Skeletal muscle tissue (tissue), 4 donors: Measurements from ENCODE around the gene ZNF575. TPM values are rescaled to one million over a fixed set of nuclear protein-coding genes. Genes with fewer than 3 reads are reported as not detected.
"Not testable (repeated sequence)": the region's sequence is repeated elsewhere in the genome, so short reads cannot be mapped to it uniquely, and the experiment has no call there.

Source experiments
- H3K27ac ChIP-seq: one replicate; pipeline ENCODE4 v1.7.0; 2013; ENCODE audit warnings: mild to moderate bottlenecking, low read depth, low read length, inconsistent platforms
- H3K27me3 ChIP-seq, 3 donors: one replicate each; pipeline ENCODE4 v1.7.0; 2013; ENCODE audit warnings: low read length in 3 of 3; ENCODE audit not compliant: control insufficient read depth in 3 of 3, insufficient read depth in 3 of 3
- H3K36me3 ChIP-seq, 3 donors: one replicate each; pipeline ENCODE4 v1.7.0; 2013; ENCODE audit warnings: low read length in 3 of 3; ENCODE audit not compliant: control insufficient read depth in 3 of 3, insufficient read depth in 3 of 3
- H3K4me1 ChIP-seq, 3 donors: one replicate each; pipeline ENCODE4 v1.7.0; 2013; ENCODE audit warnings: low read length in 3 of 3, mild to moderate bottlenecking in 3 of 3; ENCODE audit not compliant: control insufficient read depth in 3 of 3, insufficient read depth in 3 of 3
- H3K4me3 ChIP-seq, 3 donors: one replicate each; pipeline ENCODE4 v1.7.0; 2013; ENCODE audit warnings: low read length in 3 of 3
- H3K9ac ChIP-seq, 3 donors: one replicate each; pipeline ENCODE4 v1.7.0; 2013; ENCODE audit warnings: low read length in 3 of 3, mild to moderate bottlenecking in 3 of 3, moderate library complexity in 2 of 3, low read depth in 1 of 3
- H3K9me3 ChIP-seq, 3 donors: one replicate each; pipeline ENCODE4 v1.7.0; 2013; ENCODE audit warnings: low read length in 3 of 3; ENCODE audit not compliant: control insufficient read depth in 3 of 3
- total RNA-seq: library from RNA; depleted of rRNA; stranded (reverse); fragments of >200 nt; gene quantifications from one replicate; pipeline ENCODE4 v1.2.3, GENCODE V29; 2014
- donor health status: Osteomylitis.

Gene ZNF575
- total RNA-seq, 1 donor from 2014 or later: not detected

GRCh38 chr19:43507880-43508279 is 25.1 kb upstream of the ZNF575 start:
- Histone ChIP-seq H3K27me3 (no peaks in the 10 kb centered on the region), H3K9me3 (no peaks in the 10 kb centered on the region), H3K27ac (no peak overlapping the region), H3K9ac (no peak overlapping the region), H3K4me3 (no peak overlapping the region), H3K36me3 (peaks cover 10 to 19% (median 17%) of the 10 kb centered on the region in 3 donors), H3K4me1 (peaks cover 9 to 19% (median 13%) of the 10 kb centered on the region in 3 donors)

- H3K9me3 ChIP-seq: no peaks in the 10 kb centered on the region
- H3K4me3 ChIP-seq: no peak overlapping the region
- no peak overlapping the region for H3K27ac ChIP-seq
- H3K27me3 ChIP-seq: no peaks in the 10 kb centered on the region
- no peaks in the 10 kb centered on the region for H3K4me1 ChIP-seq
- no peak overlapping the region for H3K9ac ChIP-seq
- peaks cover 10 to 19% (median 17%) of the 10 kb centered on the region in 3 donors for H3K36me3 ChIP-seq
Measured at GRCh38 chr19:43510713-43511112, 22.3 kb upstream of the ZNF575 start.

GRCh38 chr19:43511324-43511723 is 21.7 kb upstream of the ZNF575 start:
- Histone ChIP-seq H3K27ac (no peak overlapping the region), H3K4me1 (no peaks in the 10 kb centered on the region), H3K9me3 (no peaks in the 10 kb centered on the region), H3K9ac (no peak overlapping the region), H3K4me3 (no peak overlapping the region), H3K27me3 (no peaks in the 10 kb centered on the region), H3K36me3 (peaks cover 10 to 17% (median 17%) of the 10 kb centered on the region in 3 donors)

GRCh38 chr19:43512399-43512798 is 20.6 kb upstream of the ZNF575 start:
- not testable (repeated sequence) for H3K9me3 ChIP-seq, H3K27ac ChIP-seq, H3K27me3 ChIP-seq, H3K4me3 ChIP-seq, H3K9ac ChIP-seq, H3K4me1 ChIP-seq
- peaks cover 10 to 17% (median 17%) of the 10 kb centered on the region in 3 donors for H3K36me3 ChIP-seq

- H3K4me3 ChIP-seq: no peak overlapping the region
- peaks cover 0 to 3% (median 0%) of the 10 kb centered on the region in 3 donors for H3K4me1 ChIP-seq
- H3K27me3 ChIP-seq: no peaks in the 10 kb centered on the region
- no peak overlapping the region for H3K9ac ChIP-seq
- peaks cover 0 to 2% (median 0%) of the 10 kb centered on the region in 3 donors for H3K36me3 ChIP-seq
- no peaks in the 10 kb centered on the region for H3K9me3 ChIP-seq
- H3K27ac ChIP-seq: no peak overlapping the region
Measured at GRCh38 chr19:43518051-43518450, 14.9 kb upstream of the ZNF575 start.

GRCh38 chr19:43519436-43520088 is 13.4 kb upstream of the ZNF575 start:
- Histone ChIP-seq H3K4me1 (peaks cover 0 to 3% (median 2%) of the 10 kb centered on the region in 3 donors), H3K36me3 (peaks cover 0 to 2% (median 0%) of the 10 kb centered on the region in 3 donors), H3K9me3 (no peaks in the 10 kb centered on the region), H3K27ac (no peak overlapping the region), H3K27me3 (no peaks in the 10 kb centered on the region), H3K4me3 (no peak overlapping the region), H3K9ac (no peak overlapping the region)

GRCh38 chr19:43522929-43523328 is 10.1 kb upstream of the ZNF575 start:
- no peaks in the 10 kb centered on the region for H3K27me3 ChIP-seq
- peaks cover 0 to 2% (median 0%) of the 10 kb centered on the region in 3 donors for H3K36me3 ChIP-seq
- H3K9me3 ChIP-seq: no peaks in the 10 kb centered on the region
- no peak overlapping the region for H3K4me3 ChIP-seq
- peaks cover 21 to 24% (median 22%) of the 10 kb centered on the region in 3 donors for H3K4me1 ChIP-seq
- no peak overlapping the region for H3K9ac ChIP-seq
- H3K27ac ChIP-seq: no peak overlapping the region

- H3K4me3 ChIP-seq, H3K27me3 ChIP-seq, H3K36me3 ChIP-seq, H3K9me3 ChIP-seq, H3K27ac ChIP-seq, H3K9ac ChIP-seq: not testable (repeated sequence)
- peaks cover 21 to 25% (median 22%) of the 10 kb centered on the region in 3 donors for H3K4me1 ChIP-seq
Measured at GRCh38 chr19:43523696-43524095, 9.3 kb upstream of the ZNF575 start.

GRCh38 chr19:43524922-43525835 is 7.8 kb upstream of the ZNF575 start:
- peaks cover 18 to 25% (median 22%) of the 10 kb centered on the region in 3 donors for H3K4me1 ChIP-seq
- no peaks in the 10 kb centered on the region for H3K27me3 ChIP-seq
- H3K27ac ChIP-seq: peak overlapping the region; percentile 9
- peaks cover 0 to 2% (median 0%) of the 10 kb centered on the region in 3 donors for H3K36me3 ChIP-seq
- no peaks in the 10 kb centered on the region for H3K9me3 ChIP-seq
- peak overlapping the region; percentile 90 to 93 (median 91) for H3K4me3 ChIP-seq
- H3K9ac ChIP-seq: peak overlapping the region; percentile 62 to 92 (median 85)
